ENCODE measurements around the gene RECQL5.

The RECQL5 gene

GRCh38 chr17:75633486-75634375, 33.2 kb downstream of the RECQL5 start:
- peak; percentile 20 for DNase-seq (ENCODE audit: low read depth)

GRCh38 chr17:75632863-75633485, 34.0 kb downstream of the RECQL5 start, which contains the start of gene SMIM5:
SMIM5 (plus strand) TSS chr17:75633434; CDS start chr17:75640202, 6,768 bp downstream.
- peak; percentile 72 for DNase-seq (ENCODE audit: low read depth)

- DNase-seq (ENCODE audit: low read depth): no peak
Observed at GRCh38 chr17:75632428-75632827, 34.5 kb downstream of the RECQL5 start.

- DNase-seq (ENCODE audit: low read depth): no peak
Observed at GRCh38 chr17:75631353-75631752, 35.6 kb downstream of the RECQL5 start.

- DNase-seq (ENCODE audit: low read depth): no peak
Observed at GRCh38 chr17:75630071-75630917, 36.7 kb downstream of the RECQL5 start.

- no peak for DNase-seq (ENCODE audit: low read depth)
Observed at GRCh38 chr17:75629157-75629556, 37.8 kb downstream of the RECQL5 start.

- no peak for DNase-seq (ENCODE audit: low read depth)
Observed at GRCh38 chr17:75628425-75628824, 38.5 kb downstream of the RECQL5 start.

GRCh38 chr17:75627094-75627493, 39.9 kb downstream of the RECQL5 start:
- no peak for DNase-seq (ENCODE audit: low read depth)

GRCh38 chr17:75626496-75627038, 40.4 kb downstream of the RECQL5 start:
- DNase-seq (ENCODE audit: low read depth): no peak

- DNase-seq (ENCODE audit: low read depth): no peak
Observed at GRCh38 chr17:75625813-75626486, 41.0 kb downstream of the RECQL5 start.

- no peak for DNase-seq (ENCODE audit: low read depth)
Observed at GRCh38 chr17:75624714-75625345, 42.1 kb downstream of the RECQL5 start.

- DNase-seq (ENCODE audit: low read depth): no peak
Observed at GRCh38 chr17:75624021-75624420, 42.9 kb downstream of the RECQL5 start.

GRCh38 chr17:75623386-75623785, 43.6 kb downstream of the RECQL5 start:
- DNase-seq (ENCODE audit: low read depth): no peak

GRCh38 chr17:75622771-75623273, 44.1 kb downstream of the RECQL5 start:
- DNase-seq (ENCODE audit: low read depth): no peak

- no peak for DNase-seq (ENCODE audit: low read depth)
Observed at GRCh38 chr17:75622076-75622475, 44.9 kb downstream of the RECQL5 start.

- DNase-seq (ENCODE audit: low read depth): no peak
Observed at GRCh38 chr17:75621489-75621888, 45.5 kb downstream of the RECQL5 start.

GRCh38 chr17:75619506-75620431, 47.2 kb downstream of the RECQL5 start:
- no peak for DNase-seq (ENCODE audit: low read depth)

GRCh38 chr17:75617675-75618074, 49.3 kb downstream of the RECQL5 start:
- DNase-seq (ENCODE audit: low read depth): no peak

GRCh38 chr17:75617218-75617617, 49.7 kb downstream of the RECQL5 start:
- DNase-seq (ENCODE audit: low read depth): no peak
